ENCODE measurements around the gene GMPR2.

GMPR2 gene

DNA sequence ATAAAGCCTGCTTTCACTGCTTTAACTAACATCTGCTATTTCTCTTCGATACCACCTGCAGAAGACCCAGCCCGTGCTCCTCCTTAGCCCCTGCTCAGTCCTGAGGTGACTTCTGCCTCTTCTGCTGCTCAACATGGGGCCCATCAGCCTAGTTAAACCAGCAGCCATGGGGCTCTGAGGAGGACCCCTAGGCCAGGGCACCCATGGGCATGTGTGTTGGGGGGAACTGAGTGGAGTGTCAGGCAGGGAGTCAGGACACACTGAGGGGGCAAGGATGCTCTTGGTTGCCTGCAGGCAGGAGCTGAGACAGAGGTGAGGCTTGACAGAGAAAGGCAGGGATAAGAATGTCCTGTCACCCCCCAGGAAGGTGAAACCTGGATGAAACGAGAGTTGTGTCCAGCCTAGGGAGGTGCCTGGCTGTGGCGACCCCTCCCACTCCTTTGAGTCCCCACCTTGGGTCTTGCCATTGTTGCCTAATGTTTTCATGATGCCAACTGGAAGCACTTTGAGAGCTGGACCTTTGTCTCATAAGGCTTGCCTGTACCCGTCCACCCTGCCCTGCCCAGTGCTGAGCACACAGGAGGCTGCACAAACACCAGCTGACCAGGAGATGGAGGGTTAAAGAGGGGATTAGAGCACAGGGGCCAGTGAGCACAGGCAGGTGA, 51.2 kb downstream of the GMPR2 start:
- DNase-seq (ENCODE audit: low spot score), result no peak
- TF ChIP-seq, protein P1, sequence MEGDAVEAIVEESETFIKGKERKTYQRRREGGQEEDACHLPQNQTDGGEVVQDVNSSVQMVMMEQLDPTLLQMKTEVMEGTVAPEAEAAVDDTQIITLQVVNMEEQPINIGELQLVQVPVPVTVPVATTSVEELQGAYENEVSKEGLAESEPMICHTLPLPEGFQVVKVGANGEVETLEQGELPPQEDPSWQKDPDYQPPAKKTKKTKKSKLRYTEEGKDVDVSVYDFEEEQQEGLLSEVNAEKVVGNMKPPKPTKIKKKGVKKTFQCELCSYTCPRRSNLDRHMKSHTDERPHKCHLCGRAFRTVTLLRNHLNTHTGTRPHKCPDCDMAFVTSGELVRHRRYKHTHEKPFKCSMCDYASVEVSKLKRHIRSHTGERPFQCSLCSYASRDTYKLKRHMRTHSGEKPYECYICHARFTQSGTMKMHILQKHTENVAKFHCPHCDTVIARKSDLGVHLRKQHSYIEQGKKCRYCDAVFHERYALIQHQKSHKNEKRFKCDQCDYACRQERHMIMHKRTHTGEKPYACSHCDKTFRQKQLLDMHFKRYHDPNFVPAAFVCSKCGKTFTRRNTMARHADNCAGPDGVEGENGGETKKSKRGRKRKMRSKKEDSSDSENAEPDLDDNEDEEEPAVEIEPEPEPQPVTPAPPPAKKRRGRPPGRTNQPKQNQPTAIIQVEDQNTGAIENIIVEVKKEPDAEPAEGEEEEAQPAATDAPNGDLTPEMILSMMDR (IDR thresholded peaks at IDR 0.05), result no peak
- Histone ChIP-seq H3K4me3 (no peak overlapping the region), H3K27ac (no peak overlapping the region)

DNA sequence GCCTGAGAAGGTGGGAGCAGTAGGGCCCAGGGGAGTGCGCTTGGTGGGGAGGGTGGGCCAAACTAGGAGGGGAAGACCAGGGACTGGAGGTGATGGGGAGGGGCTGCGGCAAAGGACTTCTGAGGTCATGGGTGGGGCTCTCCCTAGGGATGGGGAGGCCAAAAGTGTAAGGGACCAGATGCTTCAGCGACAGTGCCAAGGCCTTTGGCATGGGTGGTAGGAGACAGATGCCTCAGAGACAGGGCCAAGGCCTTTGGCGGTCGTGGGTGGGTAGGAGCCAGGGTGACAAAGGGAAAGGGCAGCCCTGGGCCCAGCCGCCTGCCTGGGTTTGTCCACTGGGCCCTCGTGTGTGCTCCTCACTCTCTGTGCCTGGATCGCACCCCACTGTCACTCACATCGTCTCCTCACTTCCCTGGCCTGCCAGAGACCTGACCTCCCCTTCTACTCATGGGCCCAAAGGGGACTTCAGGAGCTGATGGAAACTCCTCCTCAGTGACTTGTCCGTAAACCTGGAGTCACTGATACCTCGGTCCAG, 51.8 kb downstream of the GMPR2 start:
- TF ChIP-seq, protein P1 (IDR thresholded peaks at IDR 0.05), result no peak
- H3K4me3 ChIP-seq, result no peak overlapping the region
- no peak for DNase-seq (ENCODE audit: low spot score)
- no peak overlapping the region for H3K27ac ChIP-seq

DNA sequence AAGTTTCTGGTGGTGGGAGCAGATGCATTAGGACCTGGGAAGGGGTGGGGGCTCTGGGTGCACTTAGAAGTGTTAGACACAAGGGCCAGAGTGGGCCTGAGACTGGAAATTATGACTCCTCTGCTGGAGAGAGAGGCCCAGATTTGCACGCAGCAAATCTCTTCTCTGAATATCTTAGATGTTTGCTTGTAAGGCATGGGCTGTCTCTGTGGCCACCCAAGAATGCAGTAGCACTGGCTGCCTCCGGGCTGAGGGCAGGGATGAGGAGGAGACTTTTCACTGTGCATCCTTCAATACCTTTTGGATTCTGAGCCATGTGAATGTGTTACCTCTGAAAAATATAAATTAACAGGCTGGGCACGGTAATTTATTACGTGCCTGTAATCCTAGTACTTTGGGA, 52.6 kb downstream of the GMPR2 start:
- Histone ChIP-seq H3K27ac (no peak overlapping the region), H3K4me3 (no peak overlapping the region)
- DNase-seq (ENCODE audit: low spot score), result no peak
- TF ChIP-seq, protein P1 (IDR thresholded peaks at IDR 0.05), result no peak

DNA sequence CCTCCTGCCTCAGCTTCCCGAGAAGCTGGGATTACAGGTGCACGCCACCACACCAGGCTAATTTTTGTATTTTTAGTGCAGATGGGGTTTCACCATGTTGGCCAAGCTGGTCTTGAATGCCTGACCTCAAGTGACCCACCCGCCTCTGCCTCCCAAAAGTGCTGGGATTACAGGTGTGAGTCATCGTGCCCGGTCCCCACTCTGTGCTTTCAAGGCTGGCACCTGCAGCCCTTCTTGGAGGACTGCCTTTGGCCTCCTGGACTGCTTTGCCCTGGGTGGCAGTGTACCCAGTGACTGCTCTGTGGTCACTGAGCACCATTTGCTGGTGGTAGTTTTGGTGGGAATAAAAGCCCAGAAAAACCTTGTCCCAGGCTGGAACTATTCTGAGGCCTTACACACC, 54.3 kb downstream of the GMPR2 start:
- no peak for DNase-seq (ENCODE audit: low spot score)
- no peak overlapping the region for H3K4me3 ChIP-seq
- H3K27ac ChIP-seq, result no peak overlapping the region
- TF ChIP-seq, protein P1 (IDR thresholded peaks at IDR 0.05), result no peak
